Rectal smooth muscle tissue (tissue), 1 donor: Measurements from ENCODE around the gene ZNF516.

Experiments used
- H3K27ac ChIP-seq: one replicate; pipeline ENCODE4 v1.7.0; 2013; ENCODE audit warnings: low read depth, low read length, inconsistent platforms
- H3K27me3 ChIP-seq: one replicate; pipeline ENCODE4 v1.7.0; 2013; ENCODE audit warnings: low read length; ENCODE audit not compliant: control insufficient read depth, insufficient read depth
- H3K36me3 ChIP-seq: one replicate; pipeline ENCODE4 v1.7.0; 2013; ENCODE audit warnings: low read length; ENCODE audit not compliant: control insufficient read depth, insufficient read depth
- H3K4me1 ChIP-seq: one replicate; pipeline ENCODE4 v1.7.0; 2013; ENCODE audit warnings: low read length; ENCODE audit not compliant: control insufficient read depth, insufficient read depth
- H3K4me3 ChIP-seq: one replicate; pipeline ENCODE4 v1.7.0; 2013; ENCODE audit warnings: low read length
- H3K9ac ChIP-seq: one replicate; pipeline ENCODE4 v1.7.0; 2013; ENCODE audit warnings: low read length

The ZNF516 gene

DNA sequence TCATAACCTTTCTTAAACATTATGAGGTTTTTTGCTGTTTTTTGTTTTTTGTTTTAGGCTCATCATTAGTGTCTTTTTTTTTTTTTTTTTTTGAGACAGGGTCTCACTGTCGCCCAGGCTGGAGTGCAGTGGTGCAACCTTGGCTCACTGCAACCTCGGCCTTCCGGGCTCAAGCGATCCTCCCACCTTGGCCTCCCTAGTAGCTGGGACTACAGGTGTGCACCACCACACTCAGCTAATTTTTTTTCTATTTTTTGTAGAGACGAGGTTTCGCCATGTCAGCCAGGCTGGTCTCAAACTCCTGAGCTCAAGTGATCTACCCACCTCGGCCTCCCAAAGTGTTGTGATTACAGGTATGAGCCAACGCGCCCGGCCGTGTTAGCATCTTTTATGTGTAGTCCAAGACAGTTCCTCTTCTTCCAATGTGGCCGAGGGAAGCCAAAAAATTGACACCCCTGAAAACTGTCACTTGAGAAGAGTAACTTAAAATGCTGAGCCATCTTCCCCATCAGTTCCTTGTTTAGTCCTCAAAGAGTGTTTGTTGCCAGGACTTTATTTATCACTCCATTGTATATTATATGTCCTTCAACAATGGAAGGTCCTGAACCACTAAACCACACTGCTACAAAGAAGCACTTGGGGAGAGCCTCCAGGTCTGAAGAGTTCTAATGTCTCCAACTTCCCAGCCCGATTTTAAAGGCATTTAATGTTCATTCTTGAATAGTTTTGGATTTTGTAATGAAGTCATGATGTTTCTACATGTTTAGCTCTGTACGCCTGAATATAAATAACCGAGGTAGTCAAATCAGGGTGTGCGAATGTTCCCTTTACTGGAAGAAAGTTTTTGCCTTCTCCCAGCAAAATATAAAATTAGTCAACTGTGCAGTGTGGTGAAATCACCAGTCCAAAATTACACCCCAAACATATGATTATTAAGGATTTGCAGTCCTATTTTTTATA lies 26.4 kb downstream of the ZNF516 start:
- H3K36me3 ChIP-seq, result peaks cover 2% of the 10 kb centered on the region
- H3K9ac ChIP-seq, result no peak overlapping the region
- H3K27ac ChIP-seq, result no peak overlapping the region
- H3K4me1 ChIP-seq, result peaks cover 3% of the 10 kb centered on the region
- H3K27me3 ChIP-seq, result no peaks in the 10 kb centered on the region
- no peak overlapping the region for H3K4me3 ChIP-seq

DNA sequence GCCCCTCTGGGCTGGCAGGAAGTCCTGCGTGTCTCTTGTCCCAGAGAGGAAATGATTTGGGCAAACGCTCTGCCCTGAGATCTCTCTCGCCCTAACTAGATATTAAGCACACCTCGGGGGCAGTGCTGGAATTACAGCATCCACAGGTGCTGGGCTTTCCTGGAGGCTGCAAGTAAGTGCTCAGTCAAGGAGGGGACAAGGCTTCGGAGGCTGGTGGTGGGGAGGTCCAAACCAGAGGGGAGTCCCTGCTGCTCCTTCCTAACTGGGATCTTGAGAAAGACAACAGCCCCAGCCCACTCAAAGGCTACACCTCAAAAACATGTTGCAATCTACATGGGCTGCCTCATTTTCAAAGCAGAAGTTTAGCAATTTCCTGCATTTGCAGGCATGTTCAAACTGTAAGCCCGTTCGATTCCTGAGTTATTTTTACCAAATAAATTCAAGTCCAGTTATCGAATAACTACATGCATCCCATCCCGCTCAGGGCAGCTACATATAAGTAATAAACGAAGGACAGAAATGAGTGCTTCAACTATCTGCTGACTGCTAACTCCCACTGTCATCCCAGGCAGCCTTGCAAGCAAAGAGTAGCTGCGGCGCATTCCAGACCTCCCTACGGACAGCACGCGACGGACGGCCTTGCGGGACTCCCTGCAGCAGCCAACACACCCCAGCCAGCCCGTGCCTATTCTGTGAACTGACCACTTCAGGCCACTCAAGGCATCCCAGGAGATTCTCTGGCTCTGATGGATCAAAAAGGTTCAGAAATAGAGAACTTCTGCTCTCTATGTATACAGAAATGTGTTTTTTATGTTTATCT lies 27.5 kb downstream of the ZNF516 start:
- no peak overlapping the region for H3K27ac ChIP-seq
- H3K9ac ChIP-seq, result no peak overlapping the region
- peaks cover 3% of the 10 kb centered on the region for H3K4me1 ChIP-seq
- H3K36me3 ChIP-seq, result peaks cover 2% of the 10 kb centered on the region
- no peaks in the 10 kb centered on the region for H3K27me3 ChIP-seq
- H3K4me3 ChIP-seq, result no peak overlapping the region

DNA sequence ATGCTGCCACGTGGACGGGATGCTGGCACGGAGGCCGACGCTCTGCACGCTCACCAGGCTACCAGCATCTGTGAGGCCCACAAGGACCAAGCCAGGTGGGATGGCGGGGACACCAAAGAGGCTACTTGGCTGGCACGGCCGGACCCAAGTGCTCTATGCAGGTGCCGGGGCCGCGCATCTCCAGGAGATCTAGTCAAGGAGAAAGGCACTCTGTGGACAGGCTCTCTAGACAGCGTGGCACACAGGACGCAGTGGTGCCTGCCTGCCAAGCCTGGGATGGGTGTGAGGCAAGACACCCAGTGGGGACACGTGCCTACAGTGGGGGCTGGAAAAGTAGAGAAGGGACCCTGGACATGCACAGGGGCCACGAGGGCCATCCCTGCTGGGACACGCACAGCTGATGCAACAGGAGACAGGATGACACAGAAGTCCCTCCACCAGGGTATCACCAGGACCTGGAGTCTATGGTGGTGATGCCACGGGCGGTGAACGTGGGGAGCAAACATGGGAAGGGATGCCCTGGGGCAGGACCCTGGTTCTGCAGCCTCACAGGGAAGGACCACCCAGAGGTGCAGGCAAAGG lies 28.5 kb downstream of the ZNF516 start:
- Histone ChIP-seq H3K4me1 (peaks cover 3% of the 10 kb centered on the region), H3K4me3 (no peak overlapping the region), H3K36me3 (peaks cover 2% of the 10 kb centered on the region), H3K27me3 (no peaks in the 10 kb centered on the region), H3K27ac (no peak overlapping the region), H3K9ac (no peak overlapping the region)

- H3K4me1 ChIP-seq, result peaks cover 3% of the 10 kb centered on the region
- H3K9ac ChIP-seq, result no peak overlapping the region
- H3K27ac ChIP-seq, result no peak overlapping the region
- no peaks in the 10 kb centered on the region for H3K27me3 ChIP-seq
- H3K36me3 ChIP-seq, result peaks cover 2% of the 10 kb centered on the region
- H3K4me3 ChIP-seq, result no peak overlapping the region
Measured at GRCh38 chr18:76465630-76466409, 29.2 kb downstream of the ZNF516 start.

GRCh38 chr18:76464281-76465259 lies 30.5 kb downstream of the ZNF516 start:
- H3K36me3 ChIP-seq, result peaks cover 2% of the 10 kb centered on the region
- H3K27me3 ChIP-seq, result no peaks in the 10 kb centered on the region
- H3K4me1 ChIP-seq, result peaks cover 13% of the 10 kb centered on the region
- no peak overlapping the region for H3K4me3 ChIP-seq
- no peak overlapping the region for H3K27ac ChIP-seq
- H3K9ac ChIP-seq, result no peak overlapping the region

- peaks cover 19% of the 10 kb centered on the region for H3K4me1 ChIP-seq
- H3K27ac ChIP-seq, result no peak overlapping the region
- H3K36me3 ChIP-seq, result peaks cover 2% of the 10 kb centered on the region
Measured at GRCh38 chr18:76463872-76464271, 31.2 kb downstream of the ZNF516 start.

GRCh38 chr18:76463358-76463757 lies 31.7 kb downstream of the ZNF516 start:
- Histone ChIP-seq H3K4me3 (no peak overlapping the region), H3K4me1 (peaks cover 19% of the 10 kb centered on the region), H3K27ac (no peak overlapping the region), H3K27me3 (no peaks in the 10 kb centered on the region), H3K36me3 (peaks cover 8% of the 10 kb centered on the region), H3K9ac (no peak overlapping the region)

More at GRCh38 chr18:76463872-76464271, 31.2 kb downstream of the ZNF516 start:
- no peaks in the 10 kb centered on the region for H3K27me3 ChIP-seq
- H3K4me3 ChIP-seq, result no peak overlapping the region
- no peak overlapping the region for H3K9ac ChIP-seq

DNA sequence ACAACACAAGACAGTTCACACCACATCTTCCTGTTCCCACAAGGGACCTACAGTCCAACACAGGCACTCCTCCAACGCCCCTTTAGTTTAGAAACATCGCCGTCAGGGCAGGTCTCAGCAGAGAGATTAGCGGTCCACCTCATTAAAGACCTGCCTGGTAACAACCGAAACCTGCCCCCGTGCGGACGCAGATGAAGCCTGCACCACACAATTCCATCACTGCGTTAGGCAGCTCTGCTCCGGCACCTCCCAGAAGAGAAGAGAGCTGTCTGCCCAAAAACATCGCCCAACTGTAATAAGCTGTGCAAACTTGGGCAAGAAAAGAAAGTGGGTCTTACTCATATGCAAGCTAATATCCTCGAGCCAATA lies 32.7 kb downstream of the ZNF516 start:
- H3K4me3 ChIP-seq, result no peak overlapping the region
- no peaks in the 10 kb centered on the region for H3K27me3 ChIP-seq
- H3K9ac ChIP-seq, result no peak overlapping the region
- peaks cover 16% of the 10 kb centered on the region for H3K4me1 ChIP-seq
- H3K27ac ChIP-seq, result no peak overlapping the region
- peaks cover 9% of the 10 kb centered on the region for H3K36me3 ChIP-seq

DNA sequence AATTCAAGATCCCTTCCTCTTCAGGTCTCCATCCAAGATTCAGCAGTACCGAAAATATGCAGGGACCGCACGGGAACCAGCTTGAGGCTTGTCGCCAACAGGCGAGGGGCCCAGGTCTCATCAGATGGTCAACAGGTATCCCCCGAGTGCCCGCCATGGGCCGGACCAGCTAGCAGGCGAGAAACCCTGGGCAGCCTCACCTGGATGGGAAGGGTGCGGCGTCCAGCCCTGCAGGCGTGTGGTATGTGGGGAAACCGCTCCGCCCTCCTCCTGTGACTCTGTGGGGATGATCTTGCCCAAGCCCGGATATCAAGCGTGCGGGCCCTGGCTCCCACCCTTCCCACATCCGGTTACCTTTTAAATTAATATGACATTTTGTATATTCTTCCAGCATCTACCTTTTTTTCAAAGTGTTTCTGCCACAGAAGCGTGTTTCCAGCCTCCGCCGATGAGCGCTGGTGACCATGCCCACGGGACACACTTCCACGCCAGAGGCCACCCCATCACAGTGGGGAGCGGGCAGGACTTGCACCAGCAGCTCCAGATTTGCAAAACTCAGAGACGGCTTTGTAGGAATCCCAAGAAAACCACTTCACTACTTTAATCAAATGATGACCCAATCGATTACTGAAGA lies 33.2 kb downstream of the ZNF516 start:
- no peak overlapping the region for H3K4me3 ChIP-seq
- H3K4me1 ChIP-seq, result peaks cover 16% of the 10 kb centered on the region
- H3K27me3 ChIP-seq, result no peaks in the 10 kb centered on the region
- H3K27ac ChIP-seq, result no peak overlapping the region
- H3K36me3 ChIP-seq, result peaks cover 9% of the 10 kb centered on the region
- H3K9ac ChIP-seq, result no peak overlapping the region

GRCh38 chr18:76461148-76461547 lies 33.9 kb downstream of the ZNF516 start:
- no peak overlapping the region for H3K4me3 ChIP-seq
- peaks cover 16% of the 10 kb centered on the region for H3K4me1 ChIP-seq
- H3K36me3 ChIP-seq, result peaks cover 9% of the 10 kb centered on the region
- no peak overlapping the region for H3K27ac ChIP-seq
- no peak overlapping the region for H3K9ac ChIP-seq
- H3K27me3 ChIP-seq, result no peaks in the 10 kb centered on the region

GRCh38 chr18:76460482-76460881 lies 34.6 kb downstream of the ZNF516 start:
- peaks cover 9% of the 10 kb centered on the region for H3K36me3 ChIP-seq
- no peak overlapping the region for H3K9ac ChIP-seq
- peak overlapping the region; percentile 75 for H3K27ac ChIP-seq
- peaks cover 17% of the 10 kb centered on the region for H3K4me1 ChIP-seq
- no peaks in the 10 kb centered on the region for H3K27me3 ChIP-seq
- H3K4me3 ChIP-seq, result no peak overlapping the region
